ENCODE data around the gene TCF3. TPM values are rescaled to one million over a fixed set of nuclear protein-coding genes. Genes with fewer than 3 reads are reported as not detected.
A peak's percentile ranks its signal among the peaks of the same experiment; 100 is the strongest.

Gene TCF3
- total RNA-seq, 1 donor from 2014 or later = 40.4 TPM

DNA sequence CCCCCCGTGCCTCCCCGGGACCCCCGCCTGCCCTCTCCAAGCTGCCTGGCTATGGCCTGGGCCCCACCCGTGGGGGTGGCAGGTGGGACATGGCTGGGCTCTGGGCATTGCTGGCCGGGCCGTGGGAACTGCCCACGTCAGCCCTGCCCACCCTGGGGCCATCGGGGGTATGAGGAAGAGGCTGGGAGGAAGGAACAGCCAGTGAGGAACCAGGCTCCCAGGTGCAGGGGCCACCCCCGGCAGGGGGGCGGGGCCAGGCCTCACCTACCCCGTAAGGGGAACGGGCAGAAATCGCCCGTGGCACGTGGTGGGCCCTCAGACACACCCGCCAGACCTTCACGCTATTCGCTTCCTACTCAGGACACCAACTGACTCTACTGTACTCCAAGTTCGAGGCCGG, 22.4 kb downstream of the TCF3 start:
- no peak for DNase-seq

GRCh38 chr19:1629256-1629808, 23.1 kb downstream of the TCF3 start:
- DNase-seq = no peak

GRCh38 chr19:1627194-1627593, 25.2 kb downstream of the TCF3 start:
- no peak for DNase-seq

- DNase-seq = no peak
These were observed 25.9 kb downstream of the TCF3 start for GRCh38 chr19:1626417-1627010.

- peak; percentile 37 for DNase-seq
These were observed 28.0 kb downstream of the TCF3 start for GRCh38 chr19:1624458-1624857.

GRCh38 chr19:1622541-1622940, 29.9 kb downstream of the TCF3 start:
- no peak for DNase-seq

DNA sequence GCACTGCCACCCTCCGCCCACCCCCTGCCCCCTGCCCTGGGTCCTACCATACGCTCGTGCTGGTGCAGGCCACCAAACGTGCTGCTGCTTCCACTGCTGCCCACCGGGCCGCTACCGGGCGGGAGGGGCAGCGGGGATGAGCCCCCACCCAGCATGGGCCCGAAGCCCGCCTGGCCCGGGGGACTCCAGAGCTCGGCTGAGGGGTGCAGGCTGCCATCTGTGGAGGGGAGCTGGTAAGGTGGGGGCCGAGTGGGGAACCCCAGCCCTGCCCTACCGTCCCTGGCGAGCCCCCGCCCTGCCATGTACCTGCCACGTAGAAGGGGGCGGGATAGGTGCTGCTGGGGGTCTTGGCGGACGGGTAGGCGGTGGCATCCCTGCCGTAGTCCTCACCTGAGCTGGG, 30.4 kb downstream of the TCF3 start:
- DNase-seq = no peak

- no peak for DNase-seq
These were observed 30.8 kb downstream of the TCF3 start for GRCh38 chr19:1621574-1621973.

GRCh38 chr19:1621021-1621420, 31.4 kb downstream of the TCF3 start:
- no peak for DNase-seq

GRCh38 chr19:1620502-1620901, 31.9 kb downstream of the TCF3 start:
- no peak for DNase-seq

DNA sequence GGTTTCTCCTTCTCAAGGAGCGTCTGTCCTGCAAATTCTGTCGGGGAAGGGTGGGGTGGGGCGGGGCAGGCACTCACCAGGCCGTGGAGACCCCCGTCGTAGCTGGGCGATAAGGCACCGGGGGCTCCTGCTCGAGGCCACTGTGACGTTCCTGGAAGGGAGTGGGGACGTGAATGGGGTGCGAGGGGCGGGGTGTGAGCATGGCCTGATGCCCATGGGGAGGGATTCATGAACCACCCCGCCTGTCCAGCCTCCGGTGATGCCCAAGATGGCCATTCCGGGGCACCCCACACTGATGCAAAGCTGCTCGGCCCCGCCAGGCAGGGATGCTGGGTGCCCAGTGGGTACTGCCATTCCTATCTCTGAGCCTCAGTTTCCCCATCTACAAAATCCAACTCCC, 32.7 kb downstream of the TCF3 start:
- no peak for DNase-seq

GRCh38 chr19:1619094-1619439, 33.3 kb downstream of the TCF3 start:
- no peak for DNase-seq

- no peak for DNase-seq
These were observed 34.0 kb downstream of the TCF3 start for GRCh38 chr19:1618157-1619093.

GRCh38 chr19:1616875-1617274, 35.5 kb downstream of the TCF3 start:
- no peak for DNase-seq

DNA sequence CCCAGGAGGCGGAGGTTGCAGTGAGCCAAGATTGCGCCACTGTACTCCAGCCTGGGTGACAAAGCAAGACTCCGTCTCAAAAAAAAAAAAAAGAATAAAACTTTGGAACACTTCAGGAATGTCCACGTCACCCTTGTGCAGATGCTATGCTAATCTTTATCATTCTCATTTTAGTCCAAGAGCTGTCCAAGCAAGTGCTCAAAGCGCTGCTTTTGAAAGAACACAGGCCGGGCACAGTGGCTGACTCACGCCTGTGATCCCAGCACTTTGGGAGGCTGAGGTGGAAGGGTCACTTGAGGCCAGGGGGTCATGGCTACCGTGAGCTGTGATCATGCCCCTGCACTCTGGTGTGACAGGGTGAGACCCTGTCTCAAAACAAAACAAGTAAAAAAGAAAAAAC, 36.0 kb downstream of the TCF3 start:
- DNase-seq = no peak

DNA sequence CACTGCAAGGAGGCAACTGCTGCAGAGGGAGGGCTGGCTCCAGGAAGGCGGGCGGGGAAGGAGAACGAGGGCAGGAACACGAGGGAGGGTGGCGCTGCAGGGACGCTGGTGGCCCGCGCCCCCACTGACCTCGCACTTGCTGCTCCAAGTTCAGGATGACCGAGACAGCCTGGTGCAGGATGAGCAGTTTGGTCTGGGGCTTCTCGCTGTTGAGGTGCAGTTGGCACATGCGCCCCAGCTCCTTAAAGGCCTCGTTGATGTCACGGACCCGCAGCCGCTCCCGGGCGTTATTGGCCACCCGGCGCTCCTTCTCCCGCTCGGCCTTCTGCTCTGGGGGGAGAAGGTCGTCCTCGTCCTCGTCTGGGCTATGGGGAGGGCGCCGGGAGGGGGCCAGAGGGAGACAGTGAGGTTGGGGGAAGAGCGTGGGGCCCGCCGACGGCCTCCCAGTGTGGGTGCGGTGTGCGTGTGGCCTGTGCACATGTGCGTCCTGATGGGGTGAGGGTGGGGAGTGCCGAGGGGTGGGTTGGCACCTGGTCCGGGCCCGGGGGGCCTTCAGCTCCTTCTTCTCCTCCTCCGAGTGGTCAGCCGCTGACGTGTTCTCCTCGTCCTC, 37.2 kb downstream of the TCF3 start:
- no peak for DNase-seq

GRCh38 chr19:1613808-1614570, 38.4 kb downstream of the TCF3 start:
- DNase-seq = no peak

DNA sequence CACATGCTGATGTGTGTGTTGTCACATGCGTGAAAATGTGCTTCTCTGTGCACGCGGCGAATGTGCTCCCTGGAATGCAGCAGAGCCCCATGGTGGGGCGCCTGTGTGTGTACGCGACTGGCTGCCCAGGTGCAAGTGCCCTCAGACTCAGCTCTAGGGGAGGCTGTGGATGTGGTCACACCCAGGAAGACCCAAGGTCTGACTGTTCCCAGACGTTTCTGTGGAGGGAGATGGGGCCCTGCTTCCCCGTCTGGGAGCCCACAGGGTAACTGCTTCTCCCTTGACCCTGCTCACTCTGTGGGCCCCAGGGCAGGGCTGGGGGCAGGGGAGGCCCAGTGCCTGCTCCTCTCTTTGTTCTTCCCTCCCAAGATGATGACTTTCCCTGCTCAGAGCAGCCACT, 39.3 kb downstream of the TCF3 start:
- DNase-seq = no peak

GRCh38 chr19:1612114-1613086, 40.0 kb downstream of the TCF3 start:
- DNase-seq = no peak

GRCh38 chr19:1611353-1611752, 41.1 kb downstream of the TCF3 start:
- DNase-seq = no peak

- no peak for DNase-seq
These were observed 41.8 kb downstream of the TCF3 start for GRCh38 chr19:1610579-1610978.
